A673 (cell line): ENCODE data around the gene NDUFA13. TPM values are rescaled to one million over a fixed set of nuclear protein-coding genes. Genes with fewer than 3 reads are reported as not detected.

ENCODE experiments used
- BruUV-seq: library from RNA; stranded (reverse); fragments of 400-500 nt; replicated peaks from 2 replicates; lab custom pipeline; 2021; lab: Mats Ljungman, UMichigan
- CTCF ChIA-PET: fragments of 300-600 bp; sonication (Branson Sonifier 250); formaldehyde crosslinking; loops from one replicate; lab custom pipeline; 2022; ENCODE audit warnings: antibody characterized with exemption; lab: Charles Lee
- POLR2A ChIA-PET: fragments of 300-600 bp; sonication (Branson Sonifier 250); formaldehyde crosslinking; loops from one replicate; lab custom pipeline; 2022; ENCODE audit warnings: antibody characterized with exemption; ENCODE audit not compliant: low non-redundant PET; lab: Charles Lee
- DNase-seq: peaks from one replicate; pipeline ENCODE4 v3.0.0-alpha.2; 2015; ENCODE audit warnings: low spot score
- H3K27ac ChIP-seq: fragments of 200-600 bp; sonication (generic); 2 replicates; pipeline ENCODE4 v1.5.1; 2016; ENCODE audit warnings: mixed run types, low read depth, mild to moderate bottlenecking, mixed read lengths, antibody characterized with exemption, low read length; ENCODE audit not compliant: poor library complexity, severe bottlenecking
- H3K27me3 ChIP-seq: fragments of 200-600 bp; sonication (generic); replicated peaks from 2 replicates; pipeline ENCODE4 v1.6.1; 2017; ENCODE audit warnings: mixed run types, low read depth, mild to moderate bottlenecking, mixed read lengths, antibody characterized with exemption, low read length; ENCODE audit not compliant: insufficient read depth, poor library complexity
- H3K36me3 ChIP-seq: fragments of 200-600 bp; sonication (generic); 2 replicates; pipeline ENCODE4 v1.6.1; 2016; ENCODE audit warnings: mixed run types, mild to moderate bottlenecking, mixed read lengths, antibody characterized with exemption, low read length; ENCODE audit not compliant: insufficient read depth, poor library complexity, severe bottlenecking
- H3K4me1 ChIP-seq: fragments of 200-600 bp; sonication (generic); 2 replicates; pipeline ENCODE4 v1.6.1; 2017; ENCODE audit warnings: mixed run types, mild to moderate bottlenecking, mixed read lengths, antibody characterized with exemption, low read length; ENCODE audit not compliant: insufficient read depth, poor library complexity, severe bottlenecking
- H3K4me3 ChIP-seq: fragments of 200-600 bp; sonication (generic); 2 replicates; pipeline ENCODE4 v1.5.1; 2016; ENCODE audit warnings: low read depth, mixed run types, mild to moderate bottlenecking, mixed read lengths, low read length; ENCODE audit not compliant: poor library complexity, severe bottlenecking
- H3K9me3 ChIP-seq: fragments of 200-600 bp; sonication (generic); 2 replicates; pipeline ENCODE4 v1.6.1; 2016; ENCODE audit warnings: mixed run types, low read depth, mild to moderate bottlenecking, mixed read lengths, antibody characterized with exemption, low read length; ENCODE audit not compliant: poor library complexity, severe bottlenecking
- CTCF ChIP-seq: fragments of 300-800, 200-600 bp; sonication (generic); conservative IDR thresholded peaks from 2 replicates; pipeline ENCODE4 v1.5.1; 2017; ENCODE audit warnings: low read depth, mild to moderate bottlenecking, antibody characterized with exemption, low read length, moderate library complexity, mixed read lengths
- EZH2 ChIP-seq: fragments of 200-600 bp; sonication (generic); IDR thresholded peaks from 2 replicates; pipeline ENCODE4 v1.6.1; 2017; ENCODE audit warnings: borderline replicate concordance, low read depth, mild to moderate bottlenecking, mixed read lengths, antibody characterized with exemption, low read length; ENCODE audit not compliant: poor library complexity, severe bottlenecking
- intact Hi-C: fragments of 100-400 bp; cut with micrococcal nuclease; formaldehyde crosslinking; loops from one replicate; pipeline ENCODE4 v1.10.0; 2022; ENCODE audit not compliant: unreplicated experiment
- total RNA-seq: library from RNA; stranded (reverse); gene quantifications from 2 replicates; pipeline ENCODE4 v1.2.3, GENCODE V29; 2021

The NDUFA13 gene
- total RNA-seq, 1 experiment from 2014 or later: 431 TPM

GRCh38 chr19:19510432-19510831 lies 5.6 kb upstream of the NDUFA13 start:
- Histone ChIP-seq H3K27me3 (no peaks in the 10 kb centered on the region), H3K4me1 (no peaks in the 10 kb centered on the region), H3K36me3 (peaks cover 23% of the 10 kb centered on the region), H3K4me3 (no peak overlapping the region), H3K27ac (no peak overlapping the region), H3K9me3 (no peaks in the 10 kb centered on the region)
- ChIA-PET POLR2A (interaction anchor here (0.6 kb wide), 1 partner anchor 172 kb away, joined by 5 read pairs; no protein-coding TSS in a partner anchor), CTCF (no interaction called here)
- BruUV-seq: no TSS peak
- DNase-seq: no peak
- intact Hi-C loops: no loop called here
- no peak for TF ChIP-seq EZH2
- no peak for TF ChIP-seq CTCF

GRCh38 chr19:19513682-19514081 lies 2.3 kb upstream of the NDUFA13 start:
- Histone ChIP-seq H3K9me3 (no peaks in the 10 kb centered on the region), H3K4me1 (peaks cover 5% of the 10 kb centered on the region), H3K4me3 (no peak overlapping the region), H3K27ac (no peak overlapping the region), H3K27me3 (no peaks in the 10 kb centered on the region), H3K36me3 (peaks cover 5% of the 10 kb centered on the region)
- ChIA-PET CTCF (no interaction called here), POLR2A (no interaction called here)
- no TSS peak for BruUV-seq
- no peak for DNase-seq
- TF ChIP-seq CTCF (no peak), EZH2 (no peak)
- intact Hi-C loops: no loop called here

GRCh38 chr19:19514215-19514657 lies 1.8 kb upstream of the NDUFA13 start:
- Histone ChIP-seq H3K36me3 (peaks cover 9% of the 10 kb centered on the region), H3K27me3 (no peaks in the 10 kb centered on the region), H3K27ac (no peak overlapping the region), H3K9me3 (no peaks in the 10 kb centered on the region), H3K4me1 (peaks cover 5% of the 10 kb centered on the region), H3K4me3 (no peak overlapping the region)
- intact Hi-C loops: no loop called here
- no peak for TF ChIP-seq EZH2
- TF ChIP-seq CTCF: no peak
- DNase-seq: no peak
- ChIA-PET POLR2A (no interaction called here), CTCF (no interaction called here)
- no TSS peak for BruUV-seq
